Activated effector memory CD4-positive, alpha-beta T cell treated with anti-CD3 and anti-CD28 coated beads, Interleukin-2, amount 50 U/mL, for 16 hours (primary cell): Measurements from ENCODE around the gene PTPN14.

ENCODE experiments used
- DNase-seq: peaks from one replicate; pipeline ENCODE4 v3.0.0-alpha.2; 2020

PTPN14 gene

DNA sequence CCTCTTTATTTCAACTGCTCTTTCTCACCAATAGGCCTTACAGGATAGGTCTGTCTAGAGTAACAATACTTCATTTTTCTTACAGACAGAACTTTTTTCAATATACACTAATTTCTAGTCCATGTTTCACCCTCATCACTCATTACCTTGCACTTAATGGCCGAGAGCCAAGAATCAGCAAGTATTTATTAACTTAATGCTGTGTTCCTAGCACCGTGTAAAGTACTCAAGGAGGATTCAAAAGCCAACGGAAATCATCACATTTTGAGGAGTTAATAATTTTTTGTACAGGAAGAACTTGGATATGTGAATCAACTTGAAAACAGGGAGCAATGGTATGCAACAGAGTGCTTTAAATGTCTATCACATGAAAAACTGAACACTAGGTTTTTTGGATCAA lies 102.0 kb downstream of the PTPN14 start:
- DNase-seq, result no peak

- no peak for DNase-seq
Observed at GRCh38 chr1:214448536-214448935, 102.9 kb downstream of the PTPN14 start.

DNA sequence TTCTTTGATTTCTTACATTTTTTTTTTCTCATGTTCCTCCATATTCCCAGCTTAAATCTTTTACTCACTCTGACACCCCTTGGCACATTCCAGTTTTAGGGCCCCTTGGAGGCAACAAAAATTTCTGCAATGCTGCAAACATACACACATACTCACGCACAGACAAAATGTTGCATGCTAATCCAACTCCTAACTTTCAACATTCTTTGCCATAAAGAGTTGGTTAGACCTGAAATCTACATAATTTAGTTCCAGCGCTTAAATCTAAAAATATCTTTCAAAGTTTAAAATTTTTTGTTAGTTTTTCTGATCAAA lies 103.9 kb downstream of the PTPN14 start:
- no peak for DNase-seq

DNA sequence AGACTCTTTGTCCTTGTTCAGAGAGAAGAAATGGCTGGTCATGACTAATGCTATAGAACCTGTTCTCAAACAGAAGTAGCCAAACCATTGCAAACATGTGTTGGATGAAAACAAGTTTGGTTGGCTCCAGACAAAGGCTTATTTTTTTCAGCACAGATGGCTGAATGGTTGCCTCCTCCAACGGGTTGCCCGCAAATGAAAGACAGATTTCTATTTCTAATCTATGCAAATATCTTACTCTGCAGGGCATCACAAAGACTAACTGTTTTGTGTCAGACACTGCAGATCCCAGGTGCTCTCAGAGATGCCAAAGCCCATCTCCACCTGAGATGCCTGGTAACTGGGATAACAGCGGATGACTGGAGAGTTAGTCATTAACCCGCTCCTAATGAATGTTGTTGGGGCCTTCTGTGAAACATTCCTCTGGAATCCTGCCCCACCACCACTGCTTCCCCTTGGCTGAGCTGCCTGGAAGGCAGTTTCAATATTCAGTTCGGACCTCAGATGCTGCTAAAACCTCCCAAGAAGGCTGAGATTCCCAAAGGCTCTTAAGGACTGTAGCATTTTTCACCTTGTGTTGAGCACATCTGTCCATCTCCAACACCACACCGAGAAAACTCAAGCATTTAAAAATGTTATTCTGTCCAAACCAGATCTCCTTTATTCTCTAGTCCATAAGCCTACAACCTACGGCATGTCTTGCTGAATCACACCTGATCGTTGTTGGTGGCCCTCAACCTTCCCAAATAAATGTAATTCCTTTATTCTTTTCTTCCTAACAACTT lies 104.4 kb downstream of the PTPN14 start:
- no peak for DNase-seq

- no peak for DNase-seq
Observed at GRCh38 chr1:214445831-214446614, 105.4 kb downstream of the PTPN14 start.

GRCh38 chr1:214445199-214445598 lies 106.2 kb downstream of the PTPN14 start:
- no peak for DNase-seq

- DNase-seq, result no peak
Observed at GRCh38 chr1:214444182-214444939, 107.0 kb downstream of the PTPN14 start.

GRCh38 chr1:214441119-214441518 lies 110.3 kb downstream of the PTPN14 start:
- no peak for DNase-seq

DNA sequence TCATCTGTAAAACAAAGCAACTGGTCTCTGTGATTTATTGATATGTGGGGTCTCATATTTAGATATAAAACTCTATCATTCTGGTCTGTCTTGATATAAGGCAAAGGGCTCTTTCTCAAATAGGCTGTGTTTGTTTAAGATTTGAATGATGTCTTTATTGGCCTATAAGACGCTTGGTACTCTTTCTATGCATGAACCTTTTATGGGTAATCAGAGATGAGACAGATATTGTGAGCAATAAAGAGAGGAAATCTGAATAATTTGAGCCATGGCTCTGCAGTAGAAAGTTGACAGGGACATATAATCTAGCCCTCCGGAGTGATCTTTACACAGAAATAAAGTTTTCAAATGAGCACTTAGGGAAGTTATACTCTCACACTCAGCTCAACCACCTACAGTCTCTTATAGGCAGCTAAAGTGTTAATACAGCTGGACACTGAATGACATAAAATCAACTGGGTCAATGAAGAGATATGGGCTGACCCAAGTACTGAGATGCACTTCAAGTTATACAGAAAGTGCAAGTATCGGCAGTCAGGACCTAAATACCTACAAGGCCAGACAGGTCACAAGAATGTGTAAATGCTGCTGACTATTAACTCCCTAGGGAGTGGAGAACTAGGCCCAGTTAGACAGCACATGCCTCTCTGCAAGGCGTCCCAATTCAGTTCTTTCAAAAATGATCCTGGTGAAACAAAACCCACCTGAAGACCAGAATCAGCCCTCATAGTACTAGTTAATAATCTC lies 111.0 kb downstream of the PTPN14 start:
- no peak for DNase-seq

- no peak for DNase-seq
Observed at GRCh38 chr1:214439352-214440119, 111.9 kb downstream of the PTPN14 start.

DNA sequence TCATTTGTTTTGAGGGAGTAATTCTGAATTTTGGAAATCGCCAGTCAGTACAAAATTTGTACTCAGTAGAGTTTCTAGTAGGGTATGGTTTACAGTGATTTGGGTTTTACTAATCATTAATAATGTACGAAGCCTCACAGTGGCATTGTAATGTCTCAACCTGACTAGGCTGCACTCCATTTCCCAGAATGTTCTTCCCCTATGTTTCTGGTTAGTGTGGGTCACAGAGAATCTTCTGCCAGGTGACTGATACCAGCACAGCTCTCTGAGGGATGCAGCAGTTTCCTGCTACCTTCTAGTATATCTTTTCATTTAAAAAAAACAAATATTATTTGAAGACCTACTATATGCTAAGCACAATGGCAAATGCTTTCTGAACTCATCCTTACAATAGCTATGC lies 112.9 kb downstream of the PTPN14 start:
- DNase-seq, result no peak

- DNase-seq, result no peak
Observed at GRCh38 chr1:214438075-214438474, 113.3 kb downstream of the PTPN14 start.

- no peak for DNase-seq
Observed at GRCh38 chr1:214435867-214436266, 115.5 kb downstream of the PTPN14 start.

- DNase-seq, result no peak
Observed at GRCh38 chr1:214432245-214432644, 119.2 kb downstream of the PTPN14 start.

DNA sequence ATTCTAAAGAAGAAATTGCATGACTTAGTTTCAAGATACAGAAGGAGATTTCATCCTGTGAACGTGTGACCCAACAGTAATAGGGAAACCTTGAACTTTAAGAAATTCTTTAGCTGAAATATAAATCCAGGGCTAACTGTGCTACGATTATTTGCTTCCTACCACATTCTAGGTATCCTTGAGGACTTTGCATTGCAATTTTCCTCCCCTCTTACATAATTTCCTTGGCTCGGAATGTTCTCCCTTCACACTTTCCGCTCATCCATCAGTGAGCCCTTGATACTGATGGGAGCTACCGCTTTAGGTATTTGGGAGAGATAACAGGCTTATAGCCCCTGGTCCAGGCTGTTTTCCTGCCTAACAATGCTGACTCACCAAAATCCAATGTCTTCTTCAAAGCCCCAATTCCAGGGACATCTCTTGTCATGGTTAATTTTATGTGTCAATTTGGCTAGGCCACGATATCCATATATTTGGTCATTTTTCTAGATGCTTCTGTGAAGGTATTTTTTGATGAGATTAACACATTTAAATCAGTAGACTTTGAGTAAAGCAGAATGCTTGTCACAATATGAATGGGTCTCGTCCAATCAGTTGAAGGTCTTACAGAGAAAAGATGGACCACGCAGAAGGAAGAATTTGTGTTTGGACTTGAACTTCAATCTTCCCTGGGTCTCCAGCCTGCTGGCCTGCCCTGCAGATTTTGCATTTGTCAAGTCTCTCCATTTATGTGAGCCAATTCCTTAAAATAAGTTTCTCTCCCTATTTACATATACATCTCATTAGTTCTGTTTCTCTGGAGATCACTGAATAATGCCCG lies 121.2 kb downstream of the PTPN14 start:
- DNase-seq, result no peak

- peak; percentile 74 for DNase-seq
Observed at GRCh38 chr1:214427871-214428277, 123.5 kb downstream of the PTPN14 start.

- no peak for DNase-seq
Observed at GRCh38 chr1:214426426-214426812, 125.0 kb downstream of the PTPN14 start.

DNA sequence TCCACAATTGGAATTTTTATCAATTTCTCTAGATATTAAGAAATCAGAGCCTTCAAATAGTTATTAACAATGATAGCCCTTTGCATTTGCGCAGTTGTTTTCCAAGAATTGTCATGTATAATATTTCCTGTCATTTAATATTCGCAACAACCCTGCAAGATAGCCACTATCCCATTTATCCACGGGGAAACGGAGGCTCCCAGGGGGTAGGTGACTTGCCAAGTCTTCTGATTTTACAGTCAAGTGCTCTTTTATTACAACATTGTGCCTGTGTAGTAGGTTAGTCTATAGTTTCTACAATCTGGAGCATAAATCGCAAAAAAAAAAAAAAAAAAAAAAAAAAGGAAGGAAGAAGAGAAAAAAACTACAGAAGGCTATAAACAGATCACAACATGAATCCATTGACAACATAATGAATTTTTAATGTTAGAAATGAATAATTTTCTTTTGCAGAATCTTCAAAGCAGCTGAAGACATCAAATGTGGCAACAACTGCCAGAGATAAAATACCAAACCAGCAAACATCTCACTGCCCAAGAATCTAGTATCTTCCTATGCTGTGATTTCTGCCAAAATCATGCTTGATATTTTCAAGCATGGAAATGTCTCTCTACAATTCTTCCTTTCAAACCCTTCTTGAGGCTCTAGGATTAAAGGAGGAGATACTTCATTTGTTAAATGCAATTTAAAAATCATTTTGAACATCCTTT lies 125.5 kb downstream of the PTPN14 start:
- DNase-seq, result no peak

- DNase-seq, result no peak
Observed at GRCh38 chr1:214425101-214425500, 126.3 kb downstream of the PTPN14 start.

- no peak for DNase-seq
Observed at GRCh38 chr1:214423045-214423444, 128.4 kb downstream of the PTPN14 start.
